Left ventricle myocardium inferior (tissue), 1 donor: ENCODE results near the gene ZCCHC10. TPM values are rescaled to one million over a fixed set of nuclear protein-coding genes. Genes with fewer than 3 reads are reported as not detected.

ENCODE experiments used
- DNase-seq: peaks from one replicate; pipeline ENCODE4 v3.0.0-alpha.2; 2020
- H3K27ac ChIP-seq: fragments of 200-600 bp; replicated peaks from 2 replicates; pipeline ENCODE4 v1.8.0; 2021
- H3K27me3 ChIP-seq: fragments of 200-600 bp; 2 replicates; pipeline ENCODE4 v1.8.0; 2021; ENCODE audit warnings: low read depth
- H3K36me3 ChIP-seq: fragments of 200-600 bp; 2 replicates; pipeline ENCODE4 v1.8.0; 2021
- H3K4me1 ChIP-seq: fragments of 200-600 bp; 2 replicates; pipeline ENCODE4 v1.8.0; 2021
- H3K4me3 ChIP-seq: fragments of 200-600 bp; 2 replicates; pipeline ENCODE4 v1.8.0; 2021; ENCODE audit warnings: mild to moderate bottlenecking, moderate library complexity
- H3K9me3 ChIP-seq: fragments of 200-600 bp; replicated peaks from 2 replicates; pipeline ENCODE4 v1.8.0; 2021
- CTCF ChIP-seq: fragments of 200-600 bp; IDR thresholded peaks from 2 replicates; pipeline ENCODE4 v1.8.0; 2021; ENCODE audit warnings: antibody characterized with exemption, mild to moderate bottlenecking, borderline replicate concordance
- intact Hi-C: fragments of 100-400 bp; cut with micrococcal nuclease; formaldehyde crosslinking; loops from one replicate; pipeline ENCODE4 v1.11.0; 2022
- long read RNA-seq: library from polyadenylated mRNA; unstranded; transcript quantifications from one replicate; pipeline ENCODE4 v2.0.0, GENCODE V29; 2021
- total RNA-seq: library from RNA; stranded (reverse); fragmentation: NEBNext Ultra II Directional; extraction: Animal tissue kit (Norgen Biotek cat#: 25700); gene quantifications from one replicate; pipeline ENCODE4 v1.2.1, GENCODE V29; 2021
- donor health status: DM: no; HTN: yes; CAD: no; lungs with severe emphysema.

The ZCCHC10 gene
- 18.7 TPM for total RNA-seq
- long read RNA-seq, transcript ZCCHC10-207 (5 exons, 1,070 nt) = minor isoform, 7 of 27 reads
- long read RNA-seq, transcript ZCCHC10-201 (4 exons, 2,178 nt) = major isoform, 14 of 27 reads
- long read RNA-seq, partial matches to known transcripts = 1 of 27 reads
- long read RNA-seq, other reads (novel, unspliced or antisense) = 0 of 27 reads

- Histone ChIP-seq H3K4me1 (peaks cover 30% of the 10 kb centered on the region), H3K27me3 (no peaks in the 10 kb centered on the region), H3K27ac (peak within 1 kb of the TSS; percentile 94), H3K9me3 (no peaks in the 10 kb centered on the region), H3K36me3 (peaks cover 9% of the 10 kb centered on the region), H3K4me3 (peak within 1 kb of the TSS; percentile 93)
- no peak for TF ChIP-seq CTCF
- DNase-seq = peak; percentile 92
- intact Hi-C loops = no loop called here
Observed at GRCh38 chr5:133025804-133026663, at the start of gene ZCCHC10. TSS of gene ZCCHC10 (minus strand) at chr5:133026549. CDS start at chr5:133026537, 12 bp downstream.

GRCh38 chr5:133075572-133076536, 49.5 kb upstream of the ZCCHC10 start:
- H3K9me3 ChIP-seq = no peaks in the 10 kb centered on the region
- intact Hi-C loops = no loop called here
- no peaks in the 10 kb centered on the region for H3K4me1 ChIP-seq
- no peak overlapping the region for H3K4me3 ChIP-seq
- H3K27ac ChIP-seq = no peak overlapping the region
- DNase-seq = no peak
- H3K27me3 ChIP-seq = no peaks in the 10 kb centered on the region
- peaks cover 49% of the 10 kb centered on the region for H3K36me3 ChIP-seq
- TF ChIP-seq CTCF = no peak

- peaks cover 74% of the 10 kb centered on the region for H3K36me3 ChIP-seq
- H3K4me1 ChIP-seq = no peaks in the 10 kb centered on the region
- no peak for DNase-seq
- no peak overlapping the region for H3K27ac ChIP-seq
- H3K9me3 ChIP-seq = no peaks in the 10 kb centered on the region
- no peaks in the 10 kb centered on the region for H3K27me3 ChIP-seq
- no peak overlapping the region for H3K4me3 ChIP-seq
- TF ChIP-seq CTCF = no peak
- intact Hi-C loops = no loop called here
Observed at GRCh38 chr5:133072021-133072420, 45.7 kb upstream of the ZCCHC10 start.

GRCh38 chr5:133066045-133066444, 39.7 kb upstream of the ZCCHC10 start:
- Histone ChIP-seq H3K9me3 (no peaks in the 10 kb centered on the region), H3K4me3 (no peak overlapping the region), H3K27ac (no peak overlapping the region), H3K27me3 (no peaks in the 10 kb centered on the region), H3K36me3 (peaks cover 45% of the 10 kb centered on the region), H3K4me1 (peaks cover 37% of the 10 kb centered on the region)
- TF ChIP-seq CTCF = no peak
- intact Hi-C loops = no loop called here
- no peak for DNase-seq

GRCh38 chr5:133065471-133065870, 39.1 kb upstream of the ZCCHC10 start:
- no peaks in the 10 kb centered on the region for H3K27me3 ChIP-seq
- DNase-seq = no peak
- no peaks in the 10 kb centered on the region for H3K9me3 ChIP-seq
- peaks cover 39% of the 10 kb centered on the region for H3K36me3 ChIP-seq
- TF ChIP-seq CTCF = no peak
- no peak overlapping the region for H3K27ac ChIP-seq
- H3K4me1 ChIP-seq = peaks cover 43% of the 10 kb centered on the region
- no peak overlapping the region for H3K4me3 ChIP-seq
- intact Hi-C loops = no loop called here
